HG03342 (cell line): ENCODE measurements around the gene SYT7.

Source experiments
- ATAC-seq: cut with Tn5 transposase; IDR thresholded peaks from one replicate; pipeline ENCODE4 v1.9.1; 2021; ENCODE audit warnings: mild to moderate bottlenecking, moderate library complexity; ENCODE audit not compliant: unreplicated experiment

The SYT7 gene

DNA sequence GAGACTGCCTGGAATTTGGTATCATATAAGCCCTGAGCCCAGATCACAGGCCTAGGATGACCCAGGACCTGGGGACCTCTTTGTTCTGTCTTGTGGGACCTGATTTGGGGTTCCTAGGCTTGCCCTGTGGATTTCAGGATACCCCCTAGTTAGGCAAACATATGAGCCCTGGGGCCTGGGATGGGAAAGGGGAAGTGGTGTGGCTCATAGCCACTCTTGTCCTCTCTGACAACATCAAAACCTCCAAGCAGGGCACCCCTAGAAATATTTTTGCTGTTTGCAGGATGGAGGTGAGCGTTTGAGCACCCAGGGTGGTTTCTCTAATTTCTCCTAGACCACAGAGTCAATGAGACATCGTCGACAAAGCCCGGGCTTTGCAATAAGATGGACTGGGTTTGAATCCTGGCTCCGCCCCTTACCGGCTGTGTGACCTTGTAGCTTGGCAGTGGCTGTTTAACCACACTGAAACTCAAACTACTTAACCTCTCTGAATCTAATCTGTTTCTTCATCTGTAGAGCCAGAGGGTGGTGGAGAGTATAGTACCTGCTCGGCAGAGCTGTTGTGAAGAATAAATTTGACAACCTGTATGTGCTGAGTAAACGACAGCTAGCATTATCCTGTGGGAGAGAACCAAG, 77.6 kb downstream of the SYT7 start:
- no peak for ATAC-seq

DNA sequence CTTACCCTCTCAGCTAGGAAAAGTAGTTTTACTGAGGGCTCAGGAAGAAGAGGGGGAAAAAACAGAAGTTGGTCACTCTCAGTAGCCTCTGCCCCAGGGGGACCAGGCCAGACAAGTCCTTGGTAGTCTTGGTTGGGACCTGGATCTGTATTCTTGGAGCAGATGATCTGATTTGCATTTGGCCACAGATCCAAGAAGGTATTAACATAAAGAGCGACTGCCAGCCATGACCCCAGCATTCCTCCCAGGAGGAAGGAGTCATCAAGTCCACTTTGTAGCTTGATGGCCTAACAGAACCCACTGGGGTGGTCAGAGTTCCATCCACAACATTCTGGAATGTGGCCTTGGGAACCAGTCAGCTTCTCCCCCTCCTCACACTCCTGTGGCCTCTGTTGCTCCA, 78.4 kb downstream of the SYT7 start:
- ATAC-seq = no peak

DNA sequence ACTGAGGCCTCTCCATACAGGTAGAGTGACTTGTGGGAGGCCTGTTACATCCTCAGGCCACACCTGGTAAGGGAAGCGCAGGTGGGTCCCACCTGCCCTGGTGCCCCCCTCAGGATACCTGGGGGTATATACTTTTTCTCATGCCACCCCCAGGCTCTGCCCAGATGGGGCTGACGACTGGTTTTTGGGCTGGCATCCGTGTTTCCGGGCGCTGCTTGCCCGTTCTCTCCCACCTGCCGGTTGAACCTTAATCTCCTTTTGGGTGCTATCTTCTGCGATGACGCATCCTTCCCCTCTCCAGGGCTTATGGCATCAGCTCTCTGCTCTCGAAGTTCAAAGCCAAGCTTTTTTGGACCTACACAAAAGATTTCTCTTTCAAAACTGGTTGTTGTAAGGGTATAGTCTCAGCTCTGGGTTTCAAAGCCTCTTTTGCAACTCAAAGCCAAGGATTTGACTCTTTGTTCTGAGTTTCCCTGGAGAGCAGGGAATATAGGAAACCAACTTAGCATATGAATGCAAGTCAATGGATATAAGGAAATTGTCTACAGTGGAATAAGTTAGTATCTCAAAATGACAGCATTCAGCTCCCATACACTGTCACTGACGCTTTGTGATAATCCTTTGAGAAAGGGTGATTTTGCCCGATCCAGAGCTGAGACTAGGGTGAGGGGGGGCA, 80.9 kb downstream of the SYT7 start:
- no peak for ATAC-seq

DNA sequence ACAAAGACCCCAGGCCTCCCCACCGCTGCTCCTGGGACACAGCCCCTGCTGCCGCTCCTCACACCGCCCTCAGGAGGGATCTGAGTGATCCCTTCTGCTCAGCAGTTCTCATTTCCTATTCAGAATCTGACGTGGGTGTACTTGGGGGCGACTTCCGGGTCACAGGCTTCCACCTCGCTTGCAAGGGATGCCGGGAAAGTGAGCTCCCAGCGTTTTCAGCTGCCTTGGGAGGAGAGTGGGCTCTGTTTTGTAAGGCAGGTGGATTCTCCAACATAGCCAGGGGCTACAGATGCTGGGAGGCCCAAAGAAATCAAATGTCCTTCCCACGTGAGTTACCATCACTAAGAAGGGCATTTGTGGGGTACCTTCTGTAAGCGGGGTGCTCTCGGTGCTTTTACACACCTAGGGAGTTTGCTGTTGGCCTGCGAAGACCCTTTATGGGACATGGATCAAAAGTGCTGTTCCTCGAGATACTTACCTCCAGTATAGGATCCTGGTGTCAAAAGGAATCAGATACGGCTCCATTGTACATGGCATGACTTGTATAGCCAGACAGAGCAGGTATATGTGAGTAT, 82.0 kb downstream of the SYT7 start:
- ATAC-seq = no peak

DNA sequence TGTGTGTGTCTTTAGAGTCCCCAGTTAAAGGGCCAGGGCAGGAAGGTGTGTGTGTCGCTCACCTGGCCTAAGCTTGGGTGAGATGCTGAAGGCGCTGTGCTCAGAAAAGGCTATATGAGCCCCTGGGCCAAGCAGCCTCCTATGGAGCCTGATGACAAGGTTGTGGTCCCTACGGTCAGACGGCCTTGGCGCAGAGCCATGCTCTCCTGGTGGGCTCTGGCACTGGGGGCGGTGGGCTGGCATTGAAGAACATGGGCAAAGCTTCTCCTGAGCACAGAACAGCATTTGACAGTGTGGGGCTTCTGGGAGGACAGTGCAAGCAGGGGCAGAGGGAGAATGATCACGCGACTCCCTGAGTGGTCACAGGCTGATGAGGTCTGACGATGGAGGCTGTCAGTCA, 83.0 kb downstream of the SYT7 start:
- ATAC-seq = no peak

DNA sequence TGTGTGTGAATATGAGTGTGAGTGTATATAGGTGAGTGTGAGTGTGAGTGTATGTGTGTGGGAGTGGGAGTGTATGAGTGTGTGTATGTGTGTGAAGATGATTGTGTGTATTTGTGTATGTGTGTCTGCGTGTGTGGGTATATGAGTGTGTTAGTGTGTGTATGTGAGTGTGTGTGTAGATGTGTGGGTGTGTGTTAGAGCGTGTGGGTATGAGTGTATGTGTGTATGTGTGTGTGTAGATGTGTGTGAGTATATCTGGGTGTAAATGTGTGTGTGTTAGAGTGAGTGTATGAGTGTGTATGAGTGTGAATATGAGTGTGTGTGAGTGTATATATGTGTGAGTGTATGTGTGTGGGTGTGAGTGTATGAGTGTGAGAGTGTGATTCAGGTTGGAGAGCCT, 83.4 kb downstream of the SYT7 start:
- ATAC-seq = no peak

DNA sequence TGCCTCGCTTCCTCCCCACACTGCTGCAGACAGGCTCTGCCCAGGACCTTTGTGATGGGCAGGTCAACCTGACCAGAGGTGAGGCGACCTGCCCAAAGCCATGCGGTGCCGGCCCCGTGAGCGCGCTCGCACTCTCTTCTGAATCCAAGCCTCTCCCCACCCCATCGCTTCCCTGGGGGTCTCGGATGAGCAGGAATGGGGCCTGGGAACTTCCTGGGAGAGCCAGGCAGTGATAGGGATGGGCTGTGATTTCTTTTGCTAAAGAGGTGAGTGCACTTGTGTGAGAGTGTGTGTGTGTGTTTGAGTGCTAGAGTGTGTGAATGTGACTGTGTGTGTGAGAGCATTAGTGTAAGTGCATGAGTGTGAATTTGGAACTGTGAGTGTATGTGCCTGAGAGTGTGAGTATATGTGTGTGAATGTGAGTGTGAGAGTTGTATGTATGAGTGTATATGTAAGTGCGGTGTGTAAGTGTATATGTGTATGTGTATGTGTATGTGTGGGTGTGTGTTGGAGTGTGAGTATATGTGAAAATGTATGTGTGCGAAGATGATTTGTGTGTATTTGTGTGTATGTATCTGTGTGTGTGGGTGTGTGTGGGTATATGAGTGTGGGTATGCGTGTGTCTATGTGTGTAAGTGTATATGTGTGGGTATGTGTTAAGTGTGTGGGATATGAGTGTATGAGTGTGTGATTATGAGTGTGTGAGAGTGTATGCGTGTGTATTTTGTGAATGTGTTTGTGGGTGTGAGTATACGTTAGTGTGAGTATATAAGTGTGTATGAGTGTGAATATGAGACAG, 84.1 kb downstream of the SYT7 start:
- ATAC-seq = no peak

DNA sequence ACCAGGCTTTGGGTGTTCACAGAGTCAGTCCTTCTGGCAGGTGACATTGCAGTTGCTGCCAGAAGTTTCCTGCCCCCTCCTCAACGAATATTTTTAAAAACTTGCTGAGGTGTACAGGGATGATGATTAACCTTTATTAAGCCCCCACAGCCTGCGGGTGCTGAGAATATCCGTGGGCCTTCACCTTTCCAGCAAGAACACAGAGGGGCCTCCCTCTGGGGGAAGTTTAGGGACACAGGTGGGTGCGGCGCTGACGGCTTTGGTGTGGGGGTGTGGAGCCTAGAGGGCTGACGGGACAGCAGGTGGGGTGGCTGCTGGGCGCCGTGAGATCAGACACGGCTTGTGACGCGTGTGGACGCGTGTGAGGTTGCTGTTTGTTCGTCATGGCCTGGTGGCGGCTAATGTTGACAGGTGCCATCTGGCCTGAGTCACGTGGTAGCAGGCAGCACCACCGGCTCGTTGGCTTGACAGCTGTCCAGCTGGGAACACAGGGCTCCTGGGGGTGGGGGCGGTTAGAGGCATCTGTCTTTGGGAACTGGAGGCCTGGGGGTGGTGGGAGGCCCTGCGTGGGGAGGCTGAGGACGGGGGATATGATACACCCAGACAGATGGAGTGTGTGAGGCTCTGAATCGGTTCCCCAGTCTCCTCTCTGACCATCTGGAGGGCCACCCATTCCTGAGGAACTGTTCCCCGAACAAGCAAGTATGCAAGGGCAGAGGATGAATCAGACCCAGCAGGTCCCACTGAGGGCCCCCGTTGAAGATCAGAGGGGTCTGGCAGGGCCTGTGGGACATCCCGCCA, 84.9 kb downstream of the SYT7 start:
- no peak for ATAC-seq

DNA sequence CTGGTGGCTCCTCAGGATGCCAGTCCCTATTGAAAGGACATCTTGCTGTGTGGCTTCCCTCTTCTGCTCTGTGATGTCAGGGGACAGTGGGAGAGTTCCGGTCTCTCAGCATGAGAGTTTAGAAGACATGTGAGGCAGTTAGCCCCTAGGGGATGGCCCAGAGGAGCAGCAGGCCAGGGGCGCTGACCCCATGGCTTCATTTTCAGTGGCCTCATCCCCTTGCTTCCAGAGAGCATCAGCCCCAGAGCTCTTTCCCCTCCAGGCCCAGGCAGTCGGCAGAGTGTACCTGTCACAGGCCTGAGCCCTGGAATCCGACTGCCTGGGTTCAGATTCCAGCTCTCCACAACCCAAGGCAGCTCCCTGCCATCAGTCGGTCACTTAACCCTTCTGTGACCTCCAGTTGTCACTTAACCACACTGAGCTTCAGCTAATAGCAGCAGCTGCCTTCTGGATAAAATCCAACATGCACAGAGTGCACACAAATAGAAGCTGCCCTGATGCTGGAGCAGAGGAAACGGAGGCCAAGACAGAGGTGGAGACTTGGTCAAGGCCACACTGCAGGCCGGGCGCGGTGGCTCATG, 86.4 kb downstream of the SYT7 start:
- ATAC-seq = no peak

DNA sequence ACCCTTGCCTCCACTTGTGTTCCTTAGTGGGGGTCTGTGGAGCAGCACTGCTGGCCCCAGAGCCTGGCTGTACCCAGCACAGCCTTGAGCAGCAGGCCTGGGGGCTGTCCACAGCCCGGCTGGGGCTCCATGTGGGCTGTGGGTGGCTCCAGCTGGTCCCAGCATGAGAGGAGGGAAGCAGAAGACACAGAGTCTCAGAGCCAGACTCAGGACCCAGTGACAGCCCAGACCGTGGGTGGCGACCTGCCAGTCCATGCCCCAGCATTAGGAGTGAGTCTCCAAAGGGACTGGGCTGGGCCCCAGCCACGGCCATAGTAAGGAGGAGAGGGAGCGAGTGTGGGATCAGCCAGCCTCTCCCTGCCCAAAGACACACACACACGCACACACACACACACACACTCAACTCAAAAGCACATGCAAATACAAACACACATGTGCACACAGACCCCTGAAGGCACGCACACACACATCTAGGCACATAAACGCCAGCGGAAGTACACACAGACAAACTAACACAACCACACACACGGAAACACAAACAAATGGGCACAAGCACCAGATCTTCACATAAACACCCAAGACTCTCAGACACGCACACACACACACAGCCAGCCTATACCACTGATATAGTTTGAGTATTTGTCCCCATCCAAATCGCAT, 89.0 kb downstream of the SYT7 start:
- ATAC-seq = no peak

DNA sequence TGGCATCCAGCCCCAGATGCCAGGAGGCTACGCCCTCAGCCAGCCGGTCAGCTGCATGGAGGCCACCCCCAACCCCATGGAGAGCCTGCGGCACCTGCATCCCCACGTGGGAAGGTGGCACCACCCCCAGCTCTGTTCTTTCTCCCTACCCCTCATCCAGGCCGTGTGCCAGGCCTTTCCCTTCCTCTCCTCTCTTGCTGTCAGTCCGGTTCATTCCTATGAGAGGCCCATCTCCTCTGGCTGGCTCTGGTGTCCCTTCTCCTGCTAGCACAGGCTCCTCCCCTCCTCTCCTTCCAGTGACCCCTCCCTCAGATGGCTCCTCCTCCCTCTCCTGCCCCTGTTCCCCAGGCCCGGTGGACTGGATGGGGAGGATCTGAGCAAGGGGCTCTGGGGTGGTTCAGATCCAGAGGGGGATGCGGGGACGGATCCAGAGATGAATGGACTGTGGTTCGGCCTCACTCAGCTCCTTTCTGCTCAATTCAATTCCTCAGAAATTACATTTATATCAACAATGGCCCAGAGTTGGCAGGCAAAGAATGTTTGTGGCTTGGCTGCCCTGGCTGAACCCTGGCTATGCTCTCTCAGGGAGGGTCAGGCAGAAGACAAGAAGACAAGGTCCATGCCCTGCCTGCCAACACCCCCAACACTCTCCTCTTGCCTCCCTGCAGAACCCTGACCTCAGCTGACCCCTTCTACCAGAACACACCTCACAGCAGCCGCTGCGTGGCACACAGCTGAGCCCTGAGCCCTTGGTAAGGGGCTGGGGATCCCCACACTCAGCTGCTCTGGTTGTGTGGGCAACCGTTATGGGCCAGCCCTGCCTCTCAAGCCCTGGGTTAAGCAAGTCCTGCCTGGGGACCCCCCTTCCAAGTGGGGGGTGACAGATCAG, 90.8 kb downstream of the SYT7 start:
- ATAC-seq = no peak

DNA sequence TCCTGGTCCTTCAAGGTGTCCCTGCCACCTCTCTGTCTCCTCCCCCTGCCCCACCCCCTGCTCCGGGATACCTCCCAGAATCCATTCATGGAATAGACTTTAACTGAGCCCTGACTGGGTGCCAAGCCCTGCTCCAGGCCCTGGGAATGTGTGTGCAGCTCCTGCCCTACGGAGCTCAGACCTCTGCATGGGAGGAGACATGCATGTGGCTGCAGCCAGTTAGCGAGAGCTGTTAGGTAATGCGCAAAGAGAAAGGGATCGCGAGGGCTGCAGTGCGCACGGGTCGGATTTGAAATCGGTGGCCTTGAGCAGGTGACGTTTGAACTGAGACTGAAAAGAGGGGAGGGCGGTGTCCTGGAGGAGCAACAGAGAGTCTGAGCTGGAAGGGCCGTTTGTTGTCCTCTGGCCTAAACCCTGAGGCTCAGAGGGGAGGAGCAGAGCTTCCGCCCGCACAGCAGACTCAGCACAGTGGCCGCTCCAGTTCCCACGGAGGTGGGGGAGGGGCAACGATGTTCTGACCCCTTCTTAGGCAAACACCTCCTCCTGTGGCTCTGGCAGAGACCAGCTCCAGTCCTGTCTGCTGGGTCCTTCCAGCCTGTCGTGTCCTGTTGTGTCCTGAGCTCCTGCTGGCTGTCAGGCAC, 92.1 kb downstream of the SYT7 start:
- no peak for ATAC-seq

DNA sequence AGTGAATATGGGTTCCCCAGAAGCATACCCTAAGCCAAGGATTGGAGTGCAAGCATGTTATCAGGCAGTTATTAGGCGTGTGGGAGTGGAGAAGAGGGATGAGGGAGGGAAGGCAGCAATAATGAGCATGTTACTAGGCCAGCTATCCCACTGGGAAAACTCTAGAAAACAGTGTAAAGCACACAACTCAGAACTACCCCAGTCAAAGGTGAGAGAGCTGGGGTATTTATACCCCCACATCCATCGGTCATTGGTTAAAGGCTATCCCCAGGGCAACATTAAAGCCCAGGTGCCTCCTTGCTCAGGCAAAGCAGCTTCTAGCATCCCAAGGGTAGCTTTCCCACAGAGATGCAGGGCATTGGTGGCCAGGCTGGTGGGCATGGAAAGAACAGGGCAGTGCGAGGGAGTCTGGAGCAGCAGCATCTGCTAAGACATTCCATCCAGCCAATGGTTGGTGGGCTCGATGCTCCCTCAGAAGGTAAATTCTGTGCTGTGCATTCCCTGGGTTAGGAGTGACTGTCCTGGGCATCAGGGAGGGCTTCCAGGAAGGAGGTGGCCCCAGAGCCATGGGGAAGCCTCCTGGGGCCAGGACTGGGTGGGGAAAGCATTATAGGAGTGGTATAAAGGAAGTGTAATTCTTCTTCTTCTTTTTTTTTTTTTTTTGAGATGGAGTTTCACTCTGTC, 93.4 kb downstream of the SYT7 start:
- ATAC-seq = no peak

DNA sequence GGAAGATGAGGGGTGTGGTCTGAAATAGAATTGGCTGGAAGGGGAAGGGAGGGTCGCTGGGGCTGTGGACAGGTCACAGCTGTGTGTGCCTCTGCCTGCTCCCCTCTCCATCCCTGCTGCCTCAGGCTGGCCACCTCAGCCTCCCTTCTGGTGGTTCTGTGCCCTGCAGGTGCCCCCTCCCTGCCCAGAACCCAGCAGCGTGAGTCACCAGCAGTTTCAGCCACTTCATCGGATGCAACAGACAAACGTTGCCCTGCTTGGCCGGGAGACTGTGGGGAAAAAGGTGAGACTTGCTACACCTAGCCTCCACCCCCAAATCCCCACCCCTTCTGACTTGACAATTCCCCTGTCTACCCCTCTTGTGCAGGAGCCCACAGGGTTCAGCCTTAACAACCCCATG, 94.1 kb downstream of the SYT7 start:
- no peak for ATAC-seq

DNA sequence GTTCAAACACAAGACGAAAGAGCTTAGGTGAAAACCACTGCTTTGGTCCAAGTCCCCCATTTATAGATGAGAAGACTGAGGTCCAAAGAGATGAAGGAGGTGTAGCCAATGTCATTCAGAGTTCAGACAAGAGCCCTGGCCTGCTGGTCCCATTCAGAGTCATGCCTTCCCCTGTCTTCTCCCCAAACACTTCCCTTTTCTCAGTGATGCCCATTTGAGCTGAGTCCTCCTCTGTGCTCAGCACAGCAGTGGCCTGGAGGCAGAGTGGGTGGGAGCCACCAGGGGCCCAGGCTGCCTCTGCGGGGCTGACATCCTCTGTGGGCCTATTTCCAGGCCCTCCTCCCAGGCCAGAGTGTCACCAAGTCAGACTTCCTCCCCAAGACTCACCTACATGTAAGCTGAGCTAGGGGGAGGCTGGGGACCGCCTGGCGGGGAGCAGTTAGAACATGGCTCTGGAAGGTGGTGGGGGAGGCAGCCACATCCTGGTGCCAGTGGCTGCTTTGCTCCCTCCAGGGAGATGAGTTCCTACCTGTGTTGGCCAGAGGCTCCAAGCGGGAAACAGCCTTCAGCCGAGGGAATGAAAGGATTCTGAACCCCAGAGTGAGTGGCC, 94.8 kb downstream of the SYT7 start:
- ATAC-seq = no peak

DNA sequence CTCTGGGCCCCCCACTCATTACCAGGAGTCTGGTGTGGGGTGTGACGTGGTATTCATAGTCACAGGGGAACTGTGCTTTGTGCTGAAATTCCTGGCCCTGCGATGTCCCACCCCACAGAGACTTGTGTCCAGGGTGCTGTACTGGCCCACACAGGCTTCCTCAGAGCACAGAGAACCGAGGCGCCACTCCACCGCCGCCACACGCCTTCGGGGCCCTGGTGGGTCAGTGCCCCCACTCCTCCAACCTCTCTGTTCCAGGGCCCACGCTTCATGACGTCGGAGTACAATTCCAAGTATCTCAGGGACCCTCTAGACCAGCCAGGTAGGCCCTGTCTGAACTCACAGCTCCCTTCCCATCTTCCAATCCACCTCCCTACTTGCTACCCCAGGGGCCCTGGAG, 95.8 kb downstream of the SYT7 start:
- ATAC-seq = no peak

DNA sequence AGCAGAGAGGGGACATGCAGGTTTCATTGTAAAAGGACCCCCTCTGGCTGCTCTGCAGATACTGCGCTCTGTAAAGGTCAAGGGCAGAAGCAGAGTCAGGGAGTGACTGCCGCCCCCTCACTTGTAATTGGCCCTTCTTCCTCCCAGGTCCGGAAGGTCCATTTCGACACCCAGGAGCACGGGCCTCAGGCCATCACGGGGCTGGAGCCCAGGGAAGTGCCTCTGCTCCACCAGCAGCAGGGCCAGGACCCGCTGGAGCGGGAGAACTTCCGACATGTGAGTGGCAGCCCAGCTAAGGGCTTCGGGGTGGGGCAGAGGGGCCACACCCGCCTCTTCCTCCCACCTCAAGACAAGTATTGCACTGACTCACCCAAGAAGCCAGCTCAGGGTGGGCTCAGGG, 96.3 kb downstream of the SYT7 start:
- ATAC-seq = no peak

DNA sequence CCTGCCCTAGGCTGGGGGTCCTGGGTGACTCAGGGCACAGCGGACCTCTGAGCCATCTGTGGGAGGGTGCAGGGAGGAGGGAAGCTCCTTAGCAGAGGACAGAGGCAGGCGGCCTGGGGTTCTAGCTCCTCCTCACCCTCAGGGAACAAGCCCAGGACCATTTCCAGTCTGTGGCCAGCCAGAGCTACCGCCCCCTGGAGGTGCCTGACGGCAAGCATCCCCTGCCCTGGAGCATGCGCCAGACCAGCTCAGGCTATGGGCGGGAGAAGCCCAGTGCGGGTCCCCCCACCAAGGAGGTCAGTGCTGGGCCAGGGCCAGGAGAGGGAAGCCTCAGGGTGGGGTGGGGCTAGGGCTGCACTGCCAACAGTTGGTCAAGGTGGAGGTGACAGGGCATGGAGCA, 98.4 kb downstream of the SYT7 start:
- no peak for ATAC-seq
